COLO829 (cell line): ENCODE measurements around the gene UGCG.

Source experiments
- DNase-seq: peaks from one replicate; pipeline ENCODE4 v3.0.0; 2012; ENCODE audit warnings: low spot score

The UGCG gene

DNA sequence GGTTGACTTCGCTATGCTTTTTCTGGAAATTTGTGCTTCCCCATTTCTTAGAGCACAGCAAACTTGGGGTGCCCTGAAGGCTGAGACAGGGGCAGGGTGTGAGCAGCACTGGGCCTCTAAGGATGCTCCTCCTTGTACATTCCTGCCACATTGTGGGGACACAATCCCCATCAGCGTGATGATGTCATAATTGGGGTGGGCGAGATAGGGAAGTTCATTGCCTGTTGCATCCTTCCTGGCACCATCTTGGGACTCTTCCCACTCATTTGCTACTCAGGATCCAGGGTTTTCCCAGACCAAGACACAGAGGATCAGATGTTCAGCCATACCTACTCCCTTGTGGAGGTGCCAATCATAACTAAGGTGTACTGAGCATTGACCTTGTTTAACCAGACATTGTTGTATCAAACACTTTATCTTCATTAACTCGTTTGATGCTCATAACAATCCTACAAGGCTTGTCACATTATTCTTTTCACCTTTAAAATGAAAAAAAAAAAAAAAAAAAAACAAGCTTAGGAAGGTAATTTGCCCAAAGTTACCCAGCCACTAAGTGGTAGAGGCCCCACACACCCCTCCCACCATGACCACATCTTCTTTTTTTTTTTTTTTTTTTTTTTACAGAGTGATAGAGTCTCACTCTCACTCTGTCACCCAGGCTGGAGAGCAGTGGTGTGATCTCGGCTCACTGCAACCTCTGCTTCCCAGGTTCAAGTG, 87.6 kb downstream of the UGCG start:
- DNase-seq: no peak
